Loucy (cell line): ENCODE results near the gene CDR2.

ENCODE experiments used
- H2AFZ ChIP-seq: fragments of 200-600 bp; sonication (generic); 2 replicates; pipeline ENCODE4 v1.6.0; 2016; ENCODE audit warnings: antibody characterized with exemption, mild to moderate bottlenecking, low read length, moderate library complexity
- H3F3A ChIP-seq: fragments of 200-600 bp; 2 replicates; pipeline ENCODE4 v1.6.0; 2016; ENCODE audit warnings: antibody characterized with exemption, low read depth, mild to moderate bottlenecking
- H3K27me3 ChIP-seq: fragments of 200-600 bp; sonication (generic); 2 replicates; pipeline ENCODE4 v1.6.1; 2014; ENCODE audit warnings: low read length, mild to moderate bottlenecking; ENCODE audit not compliant: insufficient read depth, poor library complexity, severe bottlenecking
- H3K36me3 ChIP-seq: fragments of 200-600 bp; sonication (generic); 2 replicates; pipeline ENCODE4 v1.6.1; 2016; ENCODE audit warnings: low read length; ENCODE audit not compliant: insufficient read depth
- H3K4me1 ChIP-seq: fragments of 200-600 bp; sonication (generic); 2 replicates; pipeline ENCODE4 v1.5.1; 2014; ENCODE audit warnings: low read length, mild to moderate bottlenecking; ENCODE audit not compliant: insufficient read depth, poor library complexity, severe bottlenecking
- H3K4me2 ChIP-seq: fragments of 200-600 bp; sonication (generic); 2 replicates; pipeline ENCODE4 v1.6.0; 2014; ENCODE audit warnings: antibody characterized with exemption, low read length, low read depth, mild to moderate bottlenecking; ENCODE audit not compliant: poor library complexity, severe bottlenecking
- H3K4me3 ChIP-seq: fragments of 200-600 bp; sonication (generic); 2 replicates; pipeline ENCODE4 v1.5.1; 2014; ENCODE audit warnings: low read length, mild to moderate bottlenecking, mixed read lengths; ENCODE audit not compliant: poor library complexity, severe bottlenecking
- H3K79me2 ChIP-seq: fragments of 200-600 bp; sonication (generic); 2 replicates; pipeline ENCODE4 v1.6.1; 2014; ENCODE audit warnings: low read length; ENCODE audit not compliant: insufficient read depth
- H3K9ac ChIP-seq: fragments of 200-600 bp; sonication (generic); 2 replicates; pipeline ENCODE4 v1.6.0; 2014; ENCODE audit warnings: mild to moderate bottlenecking, low read depth, low read length, moderate library complexity; ENCODE audit not compliant: poor library complexity, severe bottlenecking
- H3K9me2 ChIP-seq: fragments of 200-600 bp; sonication (generic); replicated peaks from 2 replicates; pipeline ENCODE4 v1.6.1; 2016; ENCODE audit warnings: low read depth, low read length, mixed read lengths
- H3K9me3 ChIP-seq: fragments of 200-600 bp; sonication (generic); 2 replicates; pipeline ENCODE4 v1.6.1; 2014; ENCODE audit warnings: mild to moderate bottlenecking, antibody characterized with exemption, low read length, low read depth; ENCODE audit not compliant: insufficient read depth
- H4K20me1 ChIP-seq: fragments of 200-600 bp; sonication (generic); 2 replicates; pipeline ENCODE4 v1.6.0; 2014; ENCODE audit warnings: antibody characterized with exemption, low read length, mild to moderate bottlenecking; ENCODE audit not compliant: insufficient read depth, poor library complexity, severe bottlenecking
- CTCF ChIP-seq: fragments of 200-600 bp; sonication (generic); conservative IDR thresholded peaks from 2 replicates; pipeline ENCODE4 v1.5.1; 2014; ENCODE audit warnings: mild to moderate bottlenecking, antibody characterized with exemption, low read length
- EZH2phosphoT487 ChIP-seq: fragments of 200-600 bp; IDR thresholded peaks from 2 replicates; pipeline ENCODE4 v1.6.1; 2018; ENCODE audit warnings: antibody characterized with exemption, mild to moderate bottlenecking, moderate library complexity, borderline replicate concordance

The CDR2 gene

GRCh38 chr16:22358000-22358399 lies 16.4 kb downstream of the CDR2 start:
- peak overlapping the region; percentile 48 for H3K4me2 ChIP-seq
- H3K9ac ChIP-seq: peak overlapping the region; percentile 60
- peaks cover 15% of the 10 kb centered on the region for H3K79me2 ChIP-seq
- H3K36me3 ChIP-seq: peaks cover 12% of the 10 kb centered on the region; the same call in 1 of the 2 replicates
- peaks cover 4% of the 10 kb centered on the region for H4K20me1 ChIP-seq
- TF ChIP-seq EZH2phosphoT487 (no peak), CTCF (no peak)
- H3K9me2 ChIP-seq: no peaks in the 10 kb centered on the region
- peak overlapping the region; percentile 26 for H3K4me3 ChIP-seq
- peaks cover 31% of the 10 kb centered on the region for H3K4me1 ChIP-seq
- no peak overlapping the region for H2AFZ ChIP-seq
- H3F3A ChIP-seq: 0 out of 2 replicates have a peak, but pooled peaks cover 9% of the 10 kb centered on the region
- no peaks in the 10 kb centered on the region for H3K27me3 ChIP-seq
- no peaks in the 10 kb centered on the region for H3K9me3 ChIP-seq

- H3K36me3 ChIP-seq: peaks cover 8% of the 10 kb centered on the region; the same call in 1 of the 2 replicates
- H4K20me1 ChIP-seq: peaks cover 4% of the 10 kb centered on the region
- H3F3A ChIP-seq: 0 out of 2 replicates have a peak, but pooled peaks cover 9% of the 10 kb centered on the region
- H3K27me3 ChIP-seq: no peaks in the 10 kb centered on the region
- H3K79me2 ChIP-seq: peaks cover 15% of the 10 kb centered on the region
- no peak overlapping the region for H2AFZ ChIP-seq
- peak overlapping the region; percentile 48 for H3K4me2 ChIP-seq
- H3K9me3 ChIP-seq: no peaks in the 10 kb centered on the region
- H3K4me3 ChIP-seq: peak overlapping the region; percentile 26
- H3K4me1 ChIP-seq: peaks cover 31% of the 10 kb centered on the region
- TF ChIP-seq CTCF (no peak), EZH2phosphoT487 (no peak)
- H3K9ac ChIP-seq: peak overlapping the region; percentile 60
- H3K9me2 ChIP-seq: no peaks in the 10 kb centered on the region
These were observed 16.8 kb downstream of the CDR2 start for GRCh38 chr16:22357635-22357971.

GRCh38 chr16:22356930-22357634 lies 17.3 kb downstream of the CDR2 start:
- Histone ChIP-seq H3K79me2 (peaks cover 15% of the 10 kb centered on the region), H3K4me1 (peaks cover 31% of the 10 kb centered on the region), H3K36me3 (peaks cover 4% of the 10 kb centered on the region; the same call in 1 of the 2 replicates), H3K4me2 (no peak overlapping the region), H2AFZ (no peak overlapping the region), H3K4me3 (no peak overlapping the region), H3K27me3 (no peaks in the 10 kb centered on the region), H4K20me1 (peaks cover 4% of the 10 kb centered on the region), H3K9me3 (no peaks in the 10 kb centered on the region), H3F3A (0 out of 2 replicates have a peak, but pooled peaks cover 9% of the 10 kb centered on the region), H3K9ac (no peak overlapping the region), H3K9me2 (no peaks in the 10 kb centered on the region)
- TF ChIP-seq CTCF (no peak), EZH2phosphoT487 (no peak)
